Measurements from ENCODE around the gene ZBTB44. TPM values are rescaled to one million over a fixed set of nuclear protein-coding genes. Genes with fewer than 3 reads are reported as not detected.
"Not testable (repeated sequence)": the region's sequence is repeated elsewhere in the genome, so short reads cannot be mapped to it uniquely, and the experiment has no call there.

ZBTB44 gene
- total RNA-seq, 4 donors from 2014 or later: 35.8 to 52.7 (median 45.7) TPM

GRCh38 chr11:130260080-130260627, 54.6 kb downstream of the ZBTB44 start:
- WGBS, 2 donors: 94 to 95% methylated on average over 2 of the region's 2 CpGs
- TF ChIP-seq CTCF (IDR thresholded peaks at IDR 0.05) (no peak), POLR2A (IDR thresholded peaks at IDR 0.05) (no peak)
- no peak overlapping the region for H3K4me3 ChIP-seq (ENCODE audit: low read depth, poor library complexity, severe bottlenecking)
- intact Hi-C loops (cut with DNase I; ENCODE audit: low total_unique reads): no loop called here
- DNase-seq (ENCODE audit: low spot score in 2 of 2): no peak

- WGBS, 2 donors: 94 to 100% methylated on average over 1 of the region's 1 CpG
- DNase-seq (ENCODE audit: low spot score in 2 of 2); H3K4me3 ChIP-seq (ENCODE audit: low read depth, poor library complexity, severe bottlenecking); intact Hi-C loops (cut with DNase I; ENCODE audit: low total_unique reads): not testable (repeated sequence)
Measured at GRCh38 chr11:130251763-130252162, 63.0 kb downstream of the ZBTB44 start.

- intact Hi-C loops (cut with DNase I; ENCODE audit: low total_unique reads); DNase-seq (ENCODE audit: low spot score in 2 of 2); H3K4me3 ChIP-seq (ENCODE audit: low read depth, poor library complexity, severe bottlenecking): not testable (repeated sequence)
- WGBS, 2 donors: 92 to 95% methylated on average over 4 to 5 of the region's 5 CpGs
Measured at GRCh38 chr11:130249929-130250328, 64.8 kb downstream of the ZBTB44 start.

GRCh38 chr11:130249371-130249770, 65.3 kb downstream of the ZBTB44 start:
- TF ChIP-seq POLR2A (IDR thresholded peaks at IDR 0.05) (no peak), CTCF (IDR thresholded peaks at IDR 0.05) (no peak)

GRCh38 chr11:130247319-130247718, 67.4 kb downstream of the ZBTB44 start:
- WGBS, 2 donors: 73 to 85% methylated on average over 2 of the region's 2 CpGs
- intact Hi-C loops (cut with DNase I; ENCODE audit: low total_unique reads): no loop called here
- no peak for DNase-seq (ENCODE audit: low spot score in 2 of 2)
- no peak overlapping the region for H3K4me3 ChIP-seq (ENCODE audit: low read depth, poor library complexity, severe bottlenecking)
- TF ChIP-seq POLR2A (IDR thresholded peaks at IDR 0.05) (no peak), CTCF (IDR thresholded peaks at IDR 0.05) (no peak)

More at GRCh38 chr11:130249371-130249770, 65.3 kb downstream of the ZBTB44 start:
- no peak for DNase-seq (ENCODE audit: low spot score in 2 of 2)
- intact Hi-C loops (cut with DNase I; ENCODE audit: low total_unique reads): no loop called here
- H3K4me3 ChIP-seq (ENCODE audit: low read depth, poor library complexity, severe bottlenecking): no peak overlapping the region
- WGBS, 2 donors: 94 to 96% methylated on average over 5 of the region's 5 CpGs

- no peak for DNase-seq (ENCODE audit: low spot score in 2 of 2)
- intact Hi-C loops (cut with DNase I; ENCODE audit: low total_unique reads): no loop called here
- H3K4me3 ChIP-seq (ENCODE audit: low read depth, poor library complexity, severe bottlenecking): no peak overlapping the region
- WGBS, 2 donors: 76 to 81% methylated on average over 3 of the region's 3 CpGs
- TF ChIP-seq CTCF (IDR thresholded peaks at IDR 0.05) (no peak), POLR2A (IDR thresholded peaks at IDR 0.05) (no peak)
Measured at GRCh38 chr11:130246738-130247137, 68.0 kb downstream of the ZBTB44 start.

- DNase-seq (ENCODE audit: low spot score in 2 of 2): no peak
- TF ChIP-seq CTCF (IDR thresholded peaks at IDR 0.05) (no peak), POLR2A (IDR thresholded peaks at IDR 0.05) (no peak)
- H3K4me3 ChIP-seq (ENCODE audit: low read depth, poor library complexity, severe bottlenecking): no peak overlapping the region
- intact Hi-C loops (cut with DNase I; ENCODE audit: low total_unique reads): no loop called here
- WGBS, 2 donors: 68 to 82% methylated on average over 1 of the region's 1 CpG
Measured at GRCh38 chr11:130246270-130246669, 68.4 kb downstream of the ZBTB44 start.

- intact Hi-C loops (cut with DNase I; ENCODE audit: low total_unique reads); H3K4me3 ChIP-seq (ENCODE audit: low read depth, poor library complexity, severe bottlenecking); DNase-seq (ENCODE audit: low spot score in 2 of 2): not testable (repeated sequence)
- WGBS, 2 donors: 92 to 94% methylated on average over 6 of the region's 6 CpGs
Measured at GRCh38 chr11:130245375-130245774, 69.3 kb downstream of the ZBTB44 start.
